HS-5 (cell line): Measurements from ENCODE around the gene TCAF1.
"Not testable (repeated sequence)": the region's sequence is repeated elsewhere in the genome, so short reads cannot be mapped to it uniquely, and the experiment has no call there.

ENCODE experiments used
- DNase-seq: peaks from one replicate; pipeline ENCODE4 v3.0.0-alpha.2; 2012; ENCODE audit warnings: low read depth

Gene TCAF1

GRCh38 chr7:143850682-143851081 lies 51.3 kb downstream of the TCAF1 start:
- no peak for DNase-seq

GRCh38 chr7:143849785-143850479 lies 52.0 kb downstream of the TCAF1 start:
- no peak for DNase-seq

- no peak for DNase-seq
Measured at GRCh38 chr7:143848192-143848591, 53.8 kb downstream of the TCAF1 start.

GRCh38 chr7:143846692-143847091 lies 55.3 kb downstream of the TCAF1 start:
- DNase-seq: no peak

- DNase-seq: not testable (repeated sequence)
Measured at GRCh38 chr7:143841696-143842095, 60.3 kb downstream of the TCAF1 start.

- not testable (repeated sequence) for DNase-seq
Measured at GRCh38 chr7:143840062-143840461, 61.9 kb downstream of the TCAF1 start.

- DNase-seq: not testable (repeated sequence)
Measured at GRCh38 chr7:143837223-143837622, 64.8 kb downstream of the TCAF1 start.

- DNase-seq: not testable (repeated sequence)
Measured at GRCh38 chr7:143836622-143837021, 65.4 kb downstream of the TCAF1 start.

- DNase-seq: not testable (repeated sequence)
Measured at GRCh38 chr7:143836088-143836487, 65.9 kb downstream of the TCAF1 start.

GRCh38 chr7:143826578-143826977 lies 75.4 kb downstream of the TCAF1 start:
- not testable (repeated sequence) for DNase-seq

- not testable (repeated sequence) for DNase-seq
Measured at GRCh38 chr7:143824295-143825135, 77.5 kb downstream of the TCAF1 start.

- DNase-seq: not testable (repeated sequence)
Measured at GRCh38 chr7:143823634-143824294, 78.2 kb downstream of the TCAF1 start.

- DNase-seq: not testable (repeated sequence)
Measured at GRCh38 chr7:143821392-143822277, 80.3 kb downstream of the TCAF1 start.

GRCh38 chr7:143817873-143818272 lies 84.1 kb downstream of the TCAF1 start:
- DNase-seq: not testable (repeated sequence)

- not testable (repeated sequence) for DNase-seq
Measured at GRCh38 chr7:143816471-143817133, 85.4 kb downstream of the TCAF1 start.

- not testable (repeated sequence) for DNase-seq
Measured at GRCh38 chr7:143810639-143811038, 91.3 kb downstream of the TCAF1 start.

- DNase-seq: not testable (repeated sequence)
Measured at GRCh38 chr7:143806664-143807071, 95.3 kb downstream of the TCAF1 start.
